Ramos (cell line): ENCODE measurements around the gene HLA-DQB1.
"Not testable (repeated sequence)": the region's sequence is repeated elsewhere in the genome, so short reads cannot be mapped to it uniquely, and the experiment has no call there.

Experiments
- in situ Hi-C: fragments of 300-500 bp; cut with MboI; formaldehyde crosslinking; loops from one replicate; pipeline ENCODE4 v1.14.3; 2022; ENCODE audit warnings: low sequenced_read_pairs; ENCODE audit not compliant: unreplicated experiment

The HLA-DQB1 gene

GRCh38 chr6:32666420-32667300 lies at the start of gene HLA-DQB1:
TSS of gene HLA-DQB1 (minus strand) at chr6:32666657. CDS start at chr6:32666607, 50 bp downstream.
- in situ Hi-C loops = no loop called here

- in situ Hi-C loops = loop anchor here (10.0 kb wide), 1 partner anchor 478 kb away; no protein-coding TSS in a partner anchor
Measured at GRCh38 chr6:32713241-32713640, 46.8 kb upstream of the HLA-DQB1 start.

GRCh38 chr6:32709625-32710024 lies 43.2 kb upstream of the HLA-DQB1 start:
- in situ Hi-C loops = loop anchor here (10.0 kb wide), 1 partner anchor 475 kb away; no protein-coding TSS in a partner anchor

- in situ Hi-C loops = not testable (repeated sequence)
Measured at GRCh38 chr6:32705164-32705563, 38.7 kb upstream of the HLA-DQB1 start.

- in situ Hi-C loops = no loop called here
Measured at GRCh38 chr6:32703347-32703746, 36.9 kb upstream of the HLA-DQB1 start.

- in situ Hi-C loops = no loop called here
Measured at GRCh38 chr6:32700391-32701040, 34.1 kb upstream of the HLA-DQB1 start.

GRCh38 chr6:32697031-32697430 lies 30.6 kb upstream of the HLA-DQB1 start:
- in situ Hi-C loops = loop anchor here (5.0 kb wide), 1 partner anchor 275 kb away; no protein-coding TSS in a partner anchor

GRCh38 chr6:32692019-32692418 lies 25.6 kb upstream of the HLA-DQB1 start:
- in situ Hi-C loops = no loop called here

GRCh38 chr6:32689531-32690501 lies 23.4 kb upstream of the HLA-DQB1 start:
- in situ Hi-C loops = no loop called here

- in situ Hi-C loops = no loop called here
Measured at GRCh38 chr6:32685603-32686002, 19.1 kb upstream of the HLA-DQB1 start.

- in situ Hi-C loops = no loop called here
Measured at GRCh38 chr6:32684246-32684645, 17.8 kb upstream of the HLA-DQB1 start.

GRCh38 chr6:32680055-32680454 lies 13.6 kb upstream of the HLA-DQB1 start:
- in situ Hi-C loops = no loop called here

GRCh38 chr6:32679492-32679891 lies 13.0 kb upstream of the HLA-DQB1 start:
- in situ Hi-C loops = no loop called here

- in situ Hi-C loops = not testable (repeated sequence)
Measured at GRCh38 chr6:32674123-32674522, 7.7 kb upstream of the HLA-DQB1 start.

GRCh38 chr6:32671908-32672307 lies 5.5 kb upstream of the HLA-DQB1 start:
- in situ Hi-C loops = not testable (repeated sequence)

- in situ Hi-C loops = no loop called here
Measured at GRCh38 chr6:32669893-32670292, 3.4 kb upstream of the HLA-DQB1 start.

- in situ Hi-C loops = no loop called here
Measured at GRCh38 chr6:32669240-32669639, 2.8 kb upstream of the HLA-DQB1 start.

- in situ Hi-C loops = no loop called here
Measured at GRCh38 chr6:32668226-32668747, 1.8 kb upstream of the HLA-DQB1 start.

- in situ Hi-C loops = no loop called here
Measured at GRCh38 chr6:32665661-32666060, 796 bp downstream of the HLA-DQB1 start.

GRCh38 chr6:32664827-32665362 lies 1.6 kb downstream of the HLA-DQB1 start:
- in situ Hi-C loops = loop anchor here (5.0 kb wide), 1 partner anchor 92 kb away; no protein-coding TSS in a partner anchor
